DOHH2 (cell line): ENCODE data around the gene LBH.

Experiments used
- H3F3A ChIP-seq: fragments of 200-600 bp; sonication (generic), shearing (Covaris generic); 2 replicates; pipeline ENCODE4 v1.6.0; 2016; ENCODE audit warnings: antibody characterized with exemption, mild to moderate bottlenecking; ENCODE audit not compliant: control insufficient read depth, insufficient read depth
- H3K27ac ChIP-seq: fragments of 200-600 bp; sonication (generic); 2 replicates; pipeline ENCODE4 v1.5.1; 2014; ENCODE audit warnings: low read depth, mild to moderate bottlenecking, low read length, moderate library complexity
- H3K27me3 ChIP-seq: fragments of 200-600 bp; sonication (generic); 2 replicates; pipeline ENCODE4 v1.6.1; 2014; ENCODE audit warnings: mild to moderate bottlenecking, low read length, mixed read lengths; ENCODE audit not compliant: control insufficient read depth
- H3K36me3 ChIP-seq: fragments of 200-600 bp; sonication (generic); 2 replicates; pipeline ENCODE4 v1.6.1; 2014; ENCODE audit warnings: mild to moderate bottlenecking, low read length, moderate library complexity, mixed read lengths; ENCODE audit not compliant: control insufficient read depth
- H3K4me1 ChIP-seq: fragments of 200-600 bp; sonication (generic); 2 replicates; pipeline ENCODE4 v1.6.1; 2014; ENCODE audit warnings: mild to moderate bottlenecking, low read length, mixed read lengths; ENCODE audit not compliant: control insufficient read depth
- H3K4me2 ChIP-seq: fragments of 200-600 bp; sonication (generic); 2 replicates; pipeline ENCODE4 v1.6.0; 2014; ENCODE audit warnings: mild to moderate bottlenecking, low read length, moderate library complexity
- H3K4me3 ChIP-seq: fragments of 200-600 bp; sonication (generic); 2 replicates; pipeline ENCODE4 v1.5.1; 2014; ENCODE audit warnings: mild to moderate bottlenecking, low read length, mixed read lengths
- H3K79me2 ChIP-seq: fragments of 200-600 bp; sonication (generic); 2 replicates; pipeline ENCODE4 v1.6.1; 2014; ENCODE audit warnings: mild to moderate bottlenecking, low read length, mixed read lengths; ENCODE audit not compliant: control insufficient read depth
- H3K9me2 ChIP-seq: fragments of 200-600 bp; sonication (generic); replicated peaks from 2 replicates; pipeline ENCODE4 v1.6.1; 2014; ENCODE audit warnings: mild to moderate bottlenecking, low read length, mixed read lengths; ENCODE audit not compliant: control insufficient read depth
- H3K9me3 ChIP-seq: fragments of 200-600 bp; sonication (generic); 2 replicates; pipeline ENCODE4 v1.6.1; 2014; ENCODE audit warnings: antibody characterized with exemption, low read length, mixed read lengths; ENCODE audit not compliant: control insufficient read depth, insufficient read depth
- H4K20me1 ChIP-seq: fragments of 200-600 bp; sonication (generic); 2 replicates; pipeline ENCODE4 v1.6.0; 2014; ENCODE audit warnings: low read depth, mild to moderate bottlenecking, antibody characterized with exemption, low read length, moderate library complexity; ENCODE audit not compliant: control insufficient read depth, insufficient read depth
- EZH2phosphoT487 ChIP-seq: fragments of 200-600 bp; sonication (generic); IDR thresholded peaks from 2 replicates; pipeline ENCODE4 v1.6.1; 2017; ENCODE audit warnings: borderline replicate concordance, mild to moderate bottlenecking, antibody characterized with exemption, low read length, moderate library complexity, mixed read lengths
- TF ChIP-seq, protein P1 (sequence below): fragments of 200-600 bp; sonication (generic); IDR thresholded peaks from one replicate; pipeline ENCODE4 v1.5.1; 2014; ENCODE audit warnings: antibody characterized with exemption, mild to moderate bottlenecking, low read depth, low read length; ENCODE audit not compliant: poor library complexity, severe bottlenecking

The LBH gene

DNA sequence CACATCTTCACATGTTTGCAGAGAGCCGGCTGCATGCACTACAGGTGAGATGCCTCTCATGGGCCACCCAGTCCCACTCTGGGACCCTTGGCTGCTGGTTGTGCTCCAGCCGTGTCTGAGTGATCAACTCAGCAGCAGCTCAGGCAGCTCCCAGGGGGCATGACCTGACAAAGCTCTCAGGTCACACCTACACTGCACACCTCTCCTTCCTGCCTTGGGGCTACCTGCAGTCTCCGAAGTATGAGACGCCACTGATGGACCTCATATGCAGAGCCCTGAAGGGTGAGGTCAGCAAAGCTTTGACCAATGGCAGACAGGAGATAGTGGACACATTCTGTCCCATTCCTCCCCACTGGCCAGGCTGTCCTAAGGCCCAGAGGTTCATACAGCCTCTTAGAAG is 51.4 kb downstream of the LBH start:
- Histone ChIP-seq H3K9me3 (no peaks in the 10 kb centered on the region), H3K4me2 (peak overlapping the region; percentile 50), H3K4me3 (no peak overlapping the region; the same call in 1 of the 2 replicates), H3K4me1 (peaks cover 43% of the 10 kb centered on the region), H3F3A (peaks cover 3% of the 10 kb centered on the region; the same call in 1 of the 2 replicates), H3K27me3 (no peaks in the 10 kb centered on the region), H3K27ac (no peak overlapping the region), H3K9me2 (no peaks in the 10 kb centered on the region), H3K79me2 (no peaks in the 10 kb centered on the region), H4K20me1 (no peaks in the 10 kb centered on the region), H3K36me3 (no peaks in the 10 kb centered on the region)
- no peak for TF ChIP-seq EZH2phosphoT487
- TF ChIP-seq, protein P1, sequence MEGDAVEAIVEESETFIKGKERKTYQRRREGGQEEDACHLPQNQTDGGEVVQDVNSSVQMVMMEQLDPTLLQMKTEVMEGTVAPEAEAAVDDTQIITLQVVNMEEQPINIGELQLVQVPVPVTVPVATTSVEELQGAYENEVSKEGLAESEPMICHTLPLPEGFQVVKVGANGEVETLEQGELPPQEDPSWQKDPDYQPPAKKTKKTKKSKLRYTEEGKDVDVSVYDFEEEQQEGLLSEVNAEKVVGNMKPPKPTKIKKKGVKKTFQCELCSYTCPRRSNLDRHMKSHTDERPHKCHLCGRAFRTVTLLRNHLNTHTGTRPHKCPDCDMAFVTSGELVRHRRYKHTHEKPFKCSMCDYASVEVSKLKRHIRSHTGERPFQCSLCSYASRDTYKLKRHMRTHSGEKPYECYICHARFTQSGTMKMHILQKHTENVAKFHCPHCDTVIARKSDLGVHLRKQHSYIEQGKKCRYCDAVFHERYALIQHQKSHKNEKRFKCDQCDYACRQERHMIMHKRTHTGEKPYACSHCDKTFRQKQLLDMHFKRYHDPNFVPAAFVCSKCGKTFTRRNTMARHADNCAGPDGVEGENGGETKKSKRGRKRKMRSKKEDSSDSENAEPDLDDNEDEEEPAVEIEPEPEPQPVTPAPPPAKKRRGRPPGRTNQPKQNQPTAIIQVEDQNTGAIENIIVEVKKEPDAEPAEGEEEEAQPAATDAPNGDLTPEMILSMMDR, result no peak

DNA sequence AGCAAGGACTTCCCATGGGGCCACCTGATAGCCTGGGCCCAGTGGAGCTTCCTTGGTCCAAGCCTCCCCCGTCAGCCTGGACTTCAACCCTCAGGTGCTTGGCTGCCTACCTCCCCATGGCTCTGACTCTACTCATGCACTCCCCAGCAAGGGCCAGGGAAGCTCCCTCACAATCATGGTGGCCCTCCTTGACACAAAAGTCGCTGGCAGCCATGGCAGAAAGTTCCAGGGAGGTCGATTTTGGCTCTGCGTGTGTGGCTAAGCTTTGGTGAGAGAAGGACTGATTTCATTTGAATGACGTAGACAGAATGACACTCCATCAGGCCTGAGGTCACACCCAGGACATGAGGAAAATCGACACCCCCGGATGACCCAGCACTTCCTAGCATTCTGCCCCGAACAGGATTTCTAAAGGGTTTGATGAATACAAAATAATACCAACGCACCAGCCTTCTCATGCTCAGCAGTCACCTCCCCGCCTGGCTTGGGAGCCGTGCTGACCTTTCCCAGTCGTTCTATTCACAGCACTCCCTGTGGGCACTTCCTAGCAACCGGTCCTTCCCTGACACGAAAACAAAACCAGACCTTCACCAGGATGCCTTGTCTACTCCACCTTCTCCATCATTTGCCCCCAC is 52.7 kb downstream of the LBH start:
- no peaks in the 10 kb centered on the region for H3K79me2 ChIP-seq
- no peaks in the 10 kb centered on the region for H3K9me3 ChIP-seq
- H3F3A ChIP-seq, result peaks cover 12% of the 10 kb centered on the region
- no peak overlapping the region for H3K4me2 ChIP-seq
- H3K27me3 ChIP-seq, result no peaks in the 10 kb centered on the region
- no peaks in the 10 kb centered on the region for H3K36me3 ChIP-seq
- no peak overlapping the region for H3K27ac ChIP-seq
- H3K4me1 ChIP-seq, result peaks cover 52% of the 10 kb centered on the region
- H4K20me1 ChIP-seq, result no peaks in the 10 kb centered on the region
- TF ChIP-seq, protein P1, result no peak
- TF ChIP-seq EZH2phosphoT487, result no peak
- no peak overlapping the region for H3K4me3 ChIP-seq
- no peaks in the 10 kb centered on the region for H3K9me2 ChIP-seq

DNA sequence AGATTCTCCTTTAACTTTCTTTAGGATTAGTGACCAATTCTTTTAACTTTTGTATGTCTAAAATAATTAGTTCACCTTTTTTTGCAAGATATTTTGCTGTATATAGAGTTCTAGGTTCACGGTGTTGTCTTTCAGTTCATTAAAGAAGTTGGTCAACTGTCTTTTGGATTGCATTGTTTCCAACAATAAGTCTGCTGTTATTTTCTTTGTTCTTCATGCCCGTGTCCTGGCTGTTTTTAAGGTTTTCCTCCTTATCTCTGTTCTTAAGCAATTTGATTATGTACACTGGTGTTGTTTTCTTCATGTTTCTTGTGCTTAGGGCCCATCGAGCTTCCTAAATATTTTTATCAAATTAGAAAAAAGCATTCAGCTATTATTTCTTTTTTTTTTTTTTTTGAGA is 54.4 kb downstream of the LBH start:
- H4K20me1 ChIP-seq, result no peaks in the 10 kb centered on the region
- H3K4me3 ChIP-seq, result no peak overlapping the region
- TF ChIP-seq, protein P1, result no peak
- TF ChIP-seq EZH2phosphoT487, result no peak
- peaks cover 69% of the 10 kb centered on the region for H3K4me1 ChIP-seq
- no peaks in the 10 kb centered on the region for H3K9me3 ChIP-seq
- H3F3A ChIP-seq, result peaks cover 12% of the 10 kb centered on the region
- H3K36me3 ChIP-seq, result no peaks in the 10 kb centered on the region
- no peak overlapping the region for H3K27ac ChIP-seq
- no peaks in the 10 kb centered on the region for H3K79me2 ChIP-seq
- no peak overlapping the region for H3K4me2 ChIP-seq
- no peaks in the 10 kb centered on the region for H3K27me3 ChIP-seq
- H3K9me2 ChIP-seq, result no peaks in the 10 kb centered on the region
